Stimulated activated naive CD4-positive, alpha-beta T cell treated with Interleukin-2 at 50 U/mL for 16 hours (primary cell): ENCODE data around the gene ZNF423.

ENCODE experiments used
- DNase-seq: peaks from one replicate; lab custom pipeline; 2025; lab: John Stamatoyannopoulos, UW

Gene ZNF423

DNA sequence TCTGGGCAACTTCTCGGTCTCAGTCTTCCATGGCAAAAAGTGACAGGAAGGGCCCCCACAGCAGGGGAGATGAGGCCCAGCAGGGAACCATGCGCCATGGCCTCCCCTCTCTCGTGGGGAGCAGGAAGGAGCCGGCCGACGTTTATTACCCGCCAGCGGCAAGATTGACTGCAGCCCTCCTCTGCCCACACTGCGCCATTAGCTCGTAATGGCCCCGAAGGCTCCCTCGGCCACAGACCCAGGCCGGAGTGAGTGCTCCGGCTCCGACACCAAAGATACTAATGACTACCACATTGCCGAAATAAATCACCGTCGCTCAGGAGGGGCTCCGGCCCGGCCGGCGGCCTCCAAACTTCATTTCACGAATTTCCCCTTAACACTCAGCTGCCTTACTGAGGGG, 255.4 kb downstream of the ZNF423 start:
- no peak for DNase-seq

DNA sequence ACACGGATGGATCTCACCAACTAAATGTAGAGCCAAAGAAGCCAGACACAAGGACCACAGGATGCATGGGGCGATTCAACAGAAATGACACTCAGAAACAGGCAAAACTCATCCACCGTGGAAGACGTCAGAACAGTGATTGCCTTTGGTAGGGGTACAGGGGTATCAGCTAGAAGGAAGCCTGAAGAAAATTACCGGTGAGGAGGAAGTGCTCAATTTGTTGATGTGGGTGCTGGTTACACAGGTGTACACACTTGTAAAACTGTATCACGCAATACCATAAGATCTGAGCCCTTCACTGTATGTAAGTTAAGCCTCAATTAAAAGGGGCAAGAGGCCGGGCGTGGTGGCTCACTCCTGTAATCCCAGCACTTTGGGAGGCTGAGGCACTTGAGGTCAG, 256.2 kb downstream of the ZNF423 start:
- no peak for DNase-seq

- no peak for DNase-seq
Measured at GRCh38 chr16:49599281-49599680, 256.6 kb downstream of the ZNF423 start.

DNA sequence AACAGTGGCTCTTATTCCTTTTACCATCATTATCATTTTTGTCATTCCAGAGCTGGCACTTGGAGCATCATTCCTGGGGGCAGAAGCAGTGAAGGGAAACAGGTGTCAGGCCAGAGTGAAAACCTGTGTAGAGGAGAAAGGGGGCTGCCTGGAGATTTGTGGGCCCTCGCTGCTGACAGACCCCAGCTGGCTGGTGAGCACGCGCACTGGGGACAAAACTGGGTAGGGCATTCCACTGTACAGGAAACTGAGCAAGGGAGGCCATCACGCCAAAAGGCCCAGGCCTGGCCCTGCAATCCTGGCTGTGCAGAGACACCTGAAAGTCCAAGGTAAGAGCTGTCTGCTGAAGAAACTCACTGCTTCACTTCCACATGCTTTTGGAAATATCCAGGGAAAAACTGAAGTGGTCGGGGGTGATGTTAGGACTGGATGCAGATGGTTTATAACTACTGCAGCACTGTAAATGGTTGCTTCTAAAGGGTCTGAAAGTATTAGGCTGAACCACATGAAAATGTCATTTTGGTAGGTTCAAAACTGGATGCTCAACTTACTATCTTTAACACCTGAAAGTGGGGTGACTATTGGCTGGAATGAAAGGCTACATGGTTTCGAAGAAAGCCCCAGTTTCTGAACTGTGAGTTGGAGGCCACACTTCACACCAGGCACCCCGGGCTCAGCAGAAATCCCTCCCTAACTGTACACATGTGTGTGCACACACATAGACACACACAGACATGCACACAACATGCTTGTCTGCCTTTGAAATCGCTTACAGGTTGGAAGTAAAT, 257.3 kb downstream of the ZNF423 start:
- no peak for DNase-seq

GRCh38 chr16:49597796-49598195, 258.1 kb downstream of the ZNF423 start:
- DNase-seq: no peak

DNA sequence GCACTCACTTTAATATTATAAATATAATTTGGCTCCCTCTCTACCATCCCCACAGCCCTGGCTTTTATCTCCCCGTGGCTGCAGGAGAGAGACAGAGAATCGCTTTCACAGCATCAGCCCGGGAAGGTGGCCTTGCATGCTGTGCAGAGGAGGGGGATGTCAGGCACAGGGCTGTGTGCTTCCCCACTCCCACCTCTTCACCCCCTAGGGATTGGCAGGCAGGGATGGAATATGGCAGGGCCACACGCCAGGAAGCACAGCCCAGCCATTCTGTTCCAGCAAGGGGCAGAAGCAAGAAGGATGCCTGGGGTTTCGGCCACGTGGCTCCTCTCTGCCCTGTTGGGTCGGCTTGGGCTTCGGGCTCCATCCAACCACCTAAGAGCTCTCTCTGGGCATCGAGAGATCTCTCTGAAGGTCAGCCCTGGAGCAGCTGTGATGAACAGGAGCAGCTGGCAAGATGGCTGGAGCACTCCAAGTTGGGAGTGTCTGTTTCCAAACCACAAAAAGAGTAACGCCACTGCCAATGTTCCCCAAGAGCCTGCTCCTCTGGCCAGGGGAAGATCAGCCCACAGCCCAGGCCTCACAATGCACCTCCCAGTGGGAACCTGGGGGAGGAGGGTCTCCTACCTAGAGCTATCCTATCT, 259.1 kb downstream of the ZNF423 start:
- no peak for DNase-seq

GRCh38 chr16:49596068-49596467, 259.8 kb downstream of the ZNF423 start:
- DNase-seq: no peak

- DNase-seq: no peak
Measured at GRCh38 chr16:49594685-49595498, 261.0 kb downstream of the ZNF423 start.

DNA sequence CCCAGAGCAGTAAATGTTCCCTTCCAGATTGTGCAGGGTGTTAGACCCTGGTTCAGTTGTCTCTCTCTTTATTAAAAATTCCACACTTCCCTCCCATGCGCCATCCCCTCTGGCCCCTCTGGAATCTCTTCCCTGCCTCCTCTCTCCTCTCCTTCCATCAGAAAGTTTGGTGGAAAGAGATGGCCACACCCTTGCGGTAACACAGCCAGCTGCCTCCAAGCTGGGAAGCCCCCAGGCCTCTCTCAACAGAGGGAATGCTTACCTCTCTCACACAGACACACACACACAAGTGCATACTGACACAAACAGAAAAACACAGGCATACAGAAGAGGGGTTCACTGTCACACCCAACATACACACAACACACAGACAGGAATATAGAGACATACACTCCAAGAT, 261.8 kb downstream of the ZNF423 start:
- no peak for DNase-seq

- no peak for DNase-seq
Measured at GRCh38 chr16:49593424-49594040, 262.4 kb downstream of the ZNF423 start.

GRCh38 chr16:49592546-49593423, 263.1 kb downstream of the ZNF423 start:
- no peak for DNase-seq

DNA sequence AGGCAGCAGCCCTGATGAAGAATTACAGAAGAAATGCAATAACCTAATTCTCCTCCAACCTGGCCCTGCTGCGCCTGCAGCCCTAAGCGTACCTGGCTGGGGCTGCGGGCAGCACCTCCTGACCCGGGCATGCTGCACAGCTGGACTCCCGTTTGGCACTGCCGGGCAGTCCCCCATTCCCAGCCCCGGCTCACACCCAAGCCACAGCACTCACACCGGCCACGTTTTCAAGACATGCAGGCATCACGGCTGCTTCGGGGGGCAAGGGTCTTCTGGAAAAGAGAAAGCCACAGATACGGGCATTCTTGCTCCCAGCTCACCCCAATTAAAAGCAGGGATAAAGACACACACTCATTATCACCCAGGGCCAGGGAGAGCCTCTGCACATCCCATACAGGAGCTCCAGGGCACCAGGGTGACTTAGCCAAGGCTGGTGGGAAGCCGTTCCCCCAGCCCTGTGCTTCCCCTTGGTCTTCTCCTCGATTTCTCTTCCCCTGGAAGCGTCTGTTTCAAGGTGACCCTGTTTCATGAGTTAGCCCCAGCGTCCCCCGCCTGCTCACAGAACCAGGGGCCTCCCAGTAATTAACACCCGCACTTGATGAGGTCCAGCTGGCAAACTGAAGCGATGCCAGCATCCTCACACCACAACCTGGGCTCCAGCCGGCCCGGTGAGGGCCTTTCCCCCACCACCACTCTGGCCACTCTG, 265.6 kb downstream of the ZNF423 start:
- no peak for DNase-seq

DNA sequence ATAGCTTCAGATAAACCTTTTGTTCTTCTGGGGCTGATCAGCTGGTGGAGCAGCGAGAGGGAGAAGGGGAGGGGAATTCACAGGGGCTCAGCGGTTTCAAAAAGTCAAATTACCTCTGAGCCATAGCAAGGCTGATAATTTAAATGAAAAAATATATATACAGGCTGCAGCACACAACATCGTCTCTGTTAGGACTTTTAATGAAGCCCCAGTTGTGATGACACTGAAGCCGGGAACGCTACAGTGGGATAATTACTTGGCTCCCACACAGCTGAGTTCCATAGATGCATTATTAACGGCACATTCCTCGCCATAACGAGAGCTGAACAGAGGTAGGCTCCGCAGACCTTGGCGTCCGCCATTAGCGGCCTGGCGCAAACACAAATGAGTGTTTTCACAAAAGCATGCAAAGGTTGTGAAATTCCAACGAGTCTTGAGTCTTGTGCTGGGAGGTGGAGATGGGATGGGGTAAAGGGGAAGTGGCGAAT, 266.3 kb downstream of the ZNF423 start:
- no peak for DNase-seq

DNA sequence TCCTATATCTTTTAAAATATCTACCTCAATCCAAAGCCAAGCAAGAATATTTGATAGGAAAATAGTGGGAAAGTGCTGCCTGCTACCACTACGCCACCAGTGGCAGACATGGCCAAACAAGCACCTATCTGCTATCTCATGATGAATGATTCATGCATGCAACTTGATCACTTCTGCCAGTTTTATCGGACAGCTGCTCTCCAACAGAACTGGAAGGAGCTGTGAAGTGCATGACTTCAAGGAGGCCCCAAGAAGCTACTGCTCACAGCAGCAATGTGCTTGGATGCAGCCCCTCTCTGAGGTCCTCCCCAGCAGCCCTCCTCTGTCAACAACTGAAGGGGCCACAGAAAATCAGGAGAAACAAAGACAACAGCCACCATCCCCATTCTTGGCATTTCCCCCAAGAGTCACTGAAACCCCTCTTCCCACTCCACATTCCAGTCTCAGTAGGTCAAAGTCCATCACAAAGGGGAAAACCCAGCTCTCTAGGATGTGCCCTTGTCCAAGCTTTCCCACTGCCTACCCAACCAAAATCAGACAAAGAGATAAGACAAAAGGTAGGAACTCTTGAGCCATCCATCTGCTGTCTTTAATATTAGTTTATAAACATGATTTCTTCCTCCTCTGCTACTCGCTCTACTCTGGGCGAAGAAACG, 267.1 kb downstream of the ZNF423 start:
- DNase-seq: no peak

DNA sequence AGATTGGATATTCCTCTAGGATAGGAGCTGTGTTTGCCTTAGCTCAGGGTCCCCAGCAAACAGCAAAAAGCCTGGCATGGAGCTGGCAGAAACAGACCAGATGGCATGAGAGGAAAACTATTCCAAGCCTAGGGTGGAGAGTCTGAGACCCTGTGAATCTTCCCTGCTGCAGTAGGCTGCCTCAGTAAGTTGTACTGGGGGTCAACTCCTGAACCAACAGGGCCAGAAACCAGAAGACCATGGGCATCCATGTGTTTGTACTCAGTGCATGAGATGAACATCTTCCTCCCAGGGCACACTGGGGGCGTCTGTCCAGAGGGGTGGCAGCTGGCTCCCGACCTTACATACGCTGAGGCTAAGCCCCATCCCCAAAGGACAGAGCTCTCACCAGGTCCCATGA, 267.9 kb downstream of the ZNF423 start:
- DNase-seq: no peak

- DNase-seq: no peak
Measured at GRCh38 chr16:49587511-49587910, 268.4 kb downstream of the ZNF423 start.

DNA sequence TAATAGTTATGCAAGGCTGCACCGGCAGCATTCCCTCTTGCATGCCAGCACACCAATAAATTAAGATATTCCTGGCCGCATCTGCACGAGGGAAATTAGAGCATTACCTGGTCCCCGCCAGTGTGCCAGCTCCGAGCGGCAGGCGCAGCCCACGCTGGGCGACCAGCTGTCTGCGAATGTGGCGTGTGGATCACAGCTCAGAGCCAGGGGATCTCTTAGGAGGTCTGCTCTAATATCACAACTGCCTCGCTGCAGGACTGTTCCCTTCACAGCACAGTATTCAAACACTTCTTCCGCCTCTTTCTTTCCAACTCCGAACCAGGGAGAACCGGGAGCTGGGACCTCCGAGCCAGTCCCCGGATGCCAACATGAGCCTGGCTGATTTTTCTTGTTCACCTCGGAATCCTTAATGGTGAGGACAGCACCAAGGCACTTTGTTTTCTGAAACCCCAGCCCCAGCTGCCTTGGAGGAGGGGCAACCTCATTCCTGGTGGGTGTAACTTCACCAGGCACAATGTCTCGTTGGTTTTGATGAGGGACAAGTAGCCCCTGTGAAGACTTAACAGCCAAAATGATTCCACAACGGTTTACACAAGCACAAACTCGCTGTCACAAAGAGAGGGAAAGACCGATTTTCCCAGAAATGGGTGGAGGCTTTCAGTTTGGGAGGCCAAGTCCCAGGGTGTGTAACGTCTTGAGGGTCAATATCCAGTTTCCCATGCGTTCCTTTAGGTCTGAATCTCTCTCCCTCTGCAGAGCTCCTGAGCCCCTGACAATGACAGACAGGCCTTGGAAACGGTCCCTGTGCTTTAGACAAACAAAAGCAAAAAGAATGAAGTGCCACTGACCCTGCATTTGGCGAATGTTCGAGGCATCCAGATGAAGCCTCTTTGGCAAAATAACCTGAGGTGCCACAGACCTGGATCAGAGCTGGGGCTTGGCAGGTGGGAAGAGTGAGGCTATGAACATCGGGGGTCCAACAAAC, 269.2 kb downstream of the ZNF423 start:
- DNase-seq: no peak

GRCh38 chr16:49585143-49585832, 270.6 kb downstream of the ZNF423 start:
- no peak for DNase-seq
